Neural cell (in vitro differentiated cells): ENCODE data around the gene AK8. TPM values are rescaled to one million over a fixed set of nuclear protein-coding genes. Genes with fewer than 3 reads are reported as not detected.

ENCODE experiments used
- H2AFZ ChIP-seq: fragments of 200-600, 300-800 bp; sonication (generic), shearing (Covaris generic); 2 replicates; pipeline ENCODE4 v1.6.0; 2014; ENCODE audit warnings: low read depth, mild to moderate bottlenecking, antibody characterized with exemption, low read length, moderate library complexity
- H3F3A ChIP-seq: fragments of 200-600 bp; shearing (Covaris generic); 2 replicates; pipeline ENCODE4 v1.6.1; 2016; ENCODE audit warnings: mild to moderate bottlenecking, moderate library complexity, mixed read lengths, antibody characterized with exemption, low read length; ENCODE audit not compliant: insufficient read depth, poor library complexity, severe bottlenecking
- H3K27ac ChIP-seq: fragments of 200-600, 300-800 bp; sonication (generic), shearing (Covaris generic); 2 replicates; pipeline ENCODE4 v1.5.1; 2014; ENCODE audit warnings: mild to moderate bottlenecking, low read length, moderate library complexity
- H3K27me3 ChIP-seq: fragments of 300-800, 200-600 bp; sonication (generic), shearing (Covaris generic); 2 replicates; pipeline ENCODE4 v1.6.0; 2014; ENCODE audit warnings: mild to moderate bottlenecking, low read depth, low read length, moderate library complexity; ENCODE audit not compliant: insufficient read depth
- H3K36me3 ChIP-seq: fragments of 300-800, 200-600 bp; sonication (generic), shearing (Covaris generic); 2 replicates; pipeline ENCODE4 v1.5.1; 2014; ENCODE audit warnings: mild to moderate bottlenecking, antibody characterized with exemption, low read length, moderate library complexity; ENCODE audit not compliant: insufficient read depth
- H3K4me2 ChIP-seq: fragments of 300-800, 200-600 bp; sonication (generic), shearing (Covaris generic); 2 replicates; pipeline ENCODE4 v1.6.0; 2014; ENCODE audit warnings: mild to moderate bottlenecking, low read length
- H3K4me3 ChIP-seq: fragments of 300-800, 200-600 bp; sonication (generic), shearing (Covaris generic); 2 replicates; pipeline ENCODE4 v1.5.1; 2014; ENCODE audit warnings: mild to moderate bottlenecking, low read length, moderate library complexity
- H3K79me2 ChIP-seq: fragments of 200-600 bp; shearing (Covaris generic); replicated peaks from 2 replicates; pipeline ENCODE4 v1.6.0; 2014; ENCODE audit warnings: mild to moderate bottlenecking, low read length, moderate library complexity; ENCODE audit not compliant: insufficient read depth
- H3K9ac ChIP-seq: fragments of 300-800, 200-600 bp; sonication (generic), shearing (Covaris generic); 2 replicates; pipeline ENCODE4 v1.6.1; 2016; ENCODE audit warnings: mild to moderate bottlenecking, low read length, mixed read lengths
- H3K9me2 ChIP-seq: fragments of 200-600 bp; shearing (Covaris generic); 2 replicates; pipeline ENCODE4 v1.6.1; 2016; ENCODE audit warnings: mild to moderate bottlenecking, low read length, mixed read lengths; ENCODE audit not compliant: insufficient read depth
- H3K9me3 ChIP-seq: fragments of 200-600, 300-800 bp; sonication (generic), shearing (Covaris generic); 2 replicates; pipeline ENCODE4 v1.6.1; 2016; ENCODE audit warnings: mild to moderate bottlenecking, mixed run types, low read length, moderate library complexity, mixed read lengths
- H4K20me1 ChIP-seq: fragments of 200-600 bp; shearing (Covaris generic); 2 replicates; pipeline ENCODE4 v1.6.1; 2016; ENCODE audit warnings: mild to moderate bottlenecking, mixed run types; ENCODE audit not compliant: insufficient read depth
- CTCF ChIP-seq: fragments of 450-650 bp; IDR thresholded peaks from 2 replicates; pipeline ENCODE4 v1.5.1; 2014; ENCODE audit warnings: antibody characterized with exemption, mild to moderate bottlenecking, moderate library complexity; ENCODE audit not compliant: poor library complexity, severe bottlenecking
- EP300 ChIP-seq: fragments of 450-650 bp; conservative IDR thresholded peaks from 2 replicates; pipeline ENCODE4 v1.6.1; 2014; ENCODE audit warnings: antibody characterized with exemption, mild to moderate bottlenecking, moderate library complexity; ENCODE audit not compliant: poor library complexity, severe bottlenecking
- EZH2 ChIP-seq: fragments of 200-600, 300-800 bp; shearing (Covaris generic), sonication (generic); IDR thresholded peaks from 2 replicates; pipeline ENCODE4 v1.6.1; 2014; ENCODE audit warnings: antibody characterized with exemption, low read length, borderline replicate concordance, mild to moderate bottlenecking; ENCODE audit not compliant: insufficient read depth, poor library complexity, severe bottlenecking
- MXI1 ChIP-seq: fragments of 450-650 bp; conservative IDR thresholded peaks from 2 replicates; pipeline ENCODE4 v1.6.1; 2014; ENCODE audit warnings: antibody characterized with exemption, mild to moderate bottlenecking; ENCODE audit not compliant: poor library complexity, severe bottlenecking
- POLR2AphosphoS5 ChIP-seq: IDR thresholded peaks from 2 replicates; pipeline ENCODE4 v1.6.1; 2012
- RAD21 ChIP-seq: fragments of 450-650 bp; conservative IDR thresholded peaks from 2 replicates; pipeline ENCODE4 v1.6.1; 2014; ENCODE audit warnings: antibody characterized with exemption, mild to moderate bottlenecking, moderate library complexity
- REST ChIP-seq: IDR thresholded peaks from 2 replicates; pipeline ENCODE4 v1.6.1; 2012; ENCODE audit warnings: borderline replicate concordance
- SMC3 ChIP-seq: fragments of 450-650 bp; conservative IDR thresholded peaks from 2 replicates; pipeline ENCODE4 v1.6.1; 2014; ENCODE audit warnings: antibody characterized with exemption, mild to moderate bottlenecking, moderate library complexity; ENCODE audit not compliant: poor library complexity
- TAF1 ChIP-seq: IDR thresholded peaks from 2 replicates; pipeline ENCODE4 v1.6.1; 2012; ENCODE audit warnings: low read depth
- polyA plus RNA-seq: library from polyadenylated mRNA; depleted of rRNA; stranded (reverse); fragments of >200 nt; gene quantifications from 2 replicates; pipeline ENCODE4 v1.2.3, GENCODE V29; 2014

The AK8 gene
- polyA plus RNA-seq, 1 donor from 2014 or later: 0.71 TPM

- H3K4me3 ChIP-seq: no peak overlapping the region
- H3K79me2 ChIP-seq: no peaks in the 10 kb centered on the region
- no peaks in the 10 kb centered on the region for H3K9me3 ChIP-seq
- H2AFZ ChIP-seq: no peak overlapping the region
- H3K4me2 ChIP-seq: no peak overlapping the region
- H3K9me2 ChIP-seq: no peaks in the 10 kb centered on the region
- no peak overlapping the region for H3K9ac ChIP-seq
- H3K36me3 ChIP-seq: no peaks in the 10 kb centered on the region
- peak overlapping the region; percentile 60 for H3K27ac ChIP-seq
- TF ChIP-seq TAF1: no peak
- no peak for TF ChIP-seq REST
- H3F3A ChIP-seq: no peaks in the 10 kb centered on the region
- H4K20me1 ChIP-seq: no peaks in the 10 kb centered on the region
- H3K27me3 ChIP-seq: peaks cover 11% of the 10 kb centered on the region
These were observed 132.1 kb downstream of the AK8 start for GRCh38 chr9:132745756-132746709.

DNA sequence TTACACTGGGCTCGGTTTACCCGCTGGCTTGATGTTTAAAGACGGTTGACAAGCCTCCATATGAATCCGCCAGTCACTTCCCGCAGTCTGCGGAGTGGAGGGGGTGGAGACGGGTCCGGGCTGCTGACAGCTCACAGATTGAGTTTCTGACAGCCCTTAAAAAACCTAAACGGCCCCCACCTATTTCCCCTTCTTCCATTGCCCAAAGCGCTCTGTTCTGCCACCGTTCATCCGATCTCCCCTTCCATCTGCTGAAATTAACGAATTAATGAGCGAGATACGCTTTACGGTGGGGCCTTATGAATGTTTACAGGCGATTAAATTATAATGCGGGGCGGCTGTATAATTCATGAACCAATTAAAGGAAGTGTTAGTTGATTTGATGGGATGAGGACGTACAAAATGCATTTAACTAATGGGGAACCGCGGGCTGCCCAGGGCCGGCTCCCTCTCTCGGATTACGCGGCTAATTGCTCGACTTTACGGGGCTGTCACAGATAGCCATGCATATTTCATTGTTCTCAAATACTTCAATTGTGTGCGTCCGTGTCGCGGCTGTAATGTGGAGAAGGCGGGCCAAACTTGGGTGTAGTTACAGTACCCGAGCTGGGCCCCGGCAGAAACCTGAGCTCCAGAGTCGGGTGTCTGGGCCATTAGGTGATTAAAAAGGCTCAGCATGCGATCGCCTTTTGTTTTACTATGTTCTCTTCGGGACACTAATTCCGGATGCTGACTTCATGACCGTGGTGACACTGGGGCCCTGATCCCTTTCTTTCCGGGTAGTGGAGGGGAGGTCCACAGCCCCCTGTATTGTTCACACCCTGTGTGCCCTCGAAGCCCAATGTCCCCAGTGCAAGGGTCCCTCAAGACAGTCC lies 133.0 kb downstream of the AK8 start:
- no peak overlapping the region for H2AFZ ChIP-seq
- H3K9me2 ChIP-seq: no peaks in the 10 kb centered on the region
- H3K36me3 ChIP-seq: no peaks in the 10 kb centered on the region
- TF ChIP-seq MXI1 (peak; percentile 25), EP300 (peak; percentile 54), POLR2AphosphoS5 (no peak), EZH2 (no peak), TAF1 (no peak)
- peak overlapping the region; percentile 48 for H3K9ac ChIP-seq
- H3K27me3 ChIP-seq: peaks cover 11% of the 10 kb centered on the region
- H3K27ac ChIP-seq: peak overlapping the region; percentile 60
- H3K79me2 ChIP-seq: no peaks in the 10 kb centered on the region
- H4K20me1 ChIP-seq: no peaks in the 10 kb centered on the region
- H3K4me2 ChIP-seq: peak overlapping the region; percentile 29
- H3F3A ChIP-seq: no peaks in the 10 kb centered on the region
- H3K9me3 ChIP-seq: no peaks in the 10 kb centered on the region
- H3K4me3 ChIP-seq: peak overlapping the region; percentile 50

DNA sequence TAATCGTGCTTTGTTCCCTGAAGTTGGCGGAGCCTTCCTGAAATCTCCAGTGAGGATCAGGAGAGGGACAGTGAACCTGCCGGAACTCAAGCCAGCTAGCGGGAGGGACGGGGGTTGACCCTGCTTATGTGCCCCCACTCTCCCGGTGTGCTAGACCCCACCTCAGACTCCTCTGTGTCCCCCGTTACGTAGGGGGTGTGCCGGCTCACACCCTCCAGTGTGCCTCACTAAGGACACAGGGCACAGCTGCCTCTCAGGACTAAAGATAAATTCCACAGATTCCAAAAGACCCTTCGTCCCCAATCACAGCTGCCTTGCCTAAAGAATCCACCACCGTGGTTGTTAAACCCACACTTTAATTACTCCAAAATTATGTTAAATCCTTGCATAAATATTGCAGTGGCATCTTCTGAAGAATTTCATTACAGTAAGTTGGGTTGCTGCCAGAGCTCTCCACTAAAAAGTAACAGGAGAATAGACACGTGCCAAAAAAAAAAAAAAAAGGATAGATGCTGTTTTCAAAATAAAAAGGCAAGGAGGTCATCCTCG lies 134.1 kb downstream of the AK8 start:
- no peaks in the 10 kb centered on the region for H3F3A ChIP-seq
- H3K4me3 ChIP-seq: peak overlapping the region; percentile 50
- H4K20me1 ChIP-seq: no peaks in the 10 kb centered on the region
- no peaks in the 10 kb centered on the region for H3K9me2 ChIP-seq
- no peak overlapping the region for H2AFZ ChIP-seq
- no peak overlapping the region for H3K4me2 ChIP-seq
- peaks cover 11% of the 10 kb centered on the region for H3K27me3 ChIP-seq
- no peaks in the 10 kb centered on the region for H3K79me2 ChIP-seq
- peak overlapping the region; percentile 60 for H3K27ac ChIP-seq
- no peaks in the 10 kb centered on the region for H3K36me3 ChIP-seq
- H3K9ac ChIP-seq: no peak overlapping the region
- H3K9me3 ChIP-seq: no peaks in the 10 kb centered on the region
- TF ChIP-seq EP300: no peak
- TF ChIP-seq MXI1: no peak
- TF ChIP-seq TAF1: no peak
- no peak for TF ChIP-seq REST
- no peak for TF ChIP-seq EZH2
- TF ChIP-seq SMC3: no peak
- no peak for TF ChIP-seq POLR2AphosphoS5
- TF ChIP-seq RAD21: no peak
- no peak for TF ChIP-seq CTCF
